ENCODE data around the gene TMEM91. TPM values are rescaled to one million over a fixed set of nuclear protein-coding genes. Genes with fewer than 3 reads are reported as not detected.

Gene TMEM91
- total RNA-seq, 1 donor from 2014 or later: 9.2 TPM

DNA sequence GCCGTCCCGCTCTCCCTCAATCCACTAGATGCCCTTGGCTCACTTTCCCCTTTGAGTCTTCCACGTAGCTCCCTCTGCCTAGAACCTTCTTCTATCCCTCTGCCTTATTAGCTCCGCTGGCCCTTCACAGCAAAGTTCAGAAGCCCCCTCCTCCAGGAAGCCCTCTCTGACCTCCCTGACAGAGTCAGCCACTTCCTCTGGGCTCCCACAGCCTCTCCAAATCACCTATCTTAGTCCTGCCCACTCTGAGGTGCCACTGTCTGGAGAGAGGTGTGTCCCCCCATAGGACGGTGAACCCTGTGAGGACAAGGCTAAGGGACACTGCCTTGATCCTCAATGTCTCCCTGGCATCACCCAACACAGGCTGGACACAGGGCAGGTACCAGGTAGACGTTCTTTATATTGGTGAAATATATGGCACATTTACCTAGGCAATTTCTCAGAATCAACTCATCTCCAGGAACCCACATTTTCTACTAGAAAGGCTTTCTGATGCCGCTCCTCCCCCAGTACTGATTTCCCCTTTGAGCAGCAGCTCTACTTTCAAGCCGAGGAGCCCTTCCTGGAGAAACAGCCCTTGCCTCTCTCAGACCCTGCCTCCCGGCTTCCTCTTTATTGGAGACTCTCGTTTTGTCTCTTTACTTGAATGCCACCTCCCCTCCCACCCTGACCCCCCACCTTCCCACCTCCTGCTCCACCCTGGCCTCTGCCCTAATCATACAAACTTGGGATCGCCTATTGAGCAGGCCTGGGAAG lies 19.2 kb upstream of the TMEM91 start:
- no peak for TF ChIP-seq CTCF (IDR thresholded peaks at IDR 0.05)
- Mint-ChIP-seq H3K4me3 (ENCODE audit: unreplicated experiment) (peak overlapping the region; percentile 38), H3K27me3 (ENCODE audit: unreplicated experiment) (no peaks in the 10 kb centered on the region), H3K4me1 (ENCODE audit: unreplicated experiment) (peaks cover 6% of the 10 kb centered on the region), H3K27ac (ENCODE audit: unreplicated experiment) (no peak overlapping the region), H3K36me3 (ENCODE audit: unreplicated experiment) (no peaks in the 10 kb centered on the region), H3K9me3 (ENCODE audit: unreplicated experiment) (no peaks in the 10 kb centered on the region)
- no peak for DNase-seq (ENCODE audit: extremely low spot score, unreplicated experiment)

- Mint-ChIP-seq H3K4me1 (ENCODE audit: unreplicated experiment) (peaks cover 6% of the 10 kb centered on the region), H3K27ac (ENCODE audit: unreplicated experiment) (no peak overlapping the region), H3K36me3 (ENCODE audit: unreplicated experiment) (no peaks in the 10 kb centered on the region), H3K9me3 (ENCODE audit: unreplicated experiment) (no peaks in the 10 kb centered on the region), H3K4me3 (ENCODE audit: unreplicated experiment) (no peak overlapping the region), H3K27me3 (ENCODE audit: unreplicated experiment) (no peaks in the 10 kb centered on the region)
- DNase-seq (ENCODE audit: extremely low spot score, unreplicated experiment): no peak
- TF ChIP-seq CTCF (IDR thresholded peaks at IDR 0.05): no peak
Measured at GRCh38 chr19:41357746-41358145, 18.6 kb upstream of the TMEM91 start.

DNA sequence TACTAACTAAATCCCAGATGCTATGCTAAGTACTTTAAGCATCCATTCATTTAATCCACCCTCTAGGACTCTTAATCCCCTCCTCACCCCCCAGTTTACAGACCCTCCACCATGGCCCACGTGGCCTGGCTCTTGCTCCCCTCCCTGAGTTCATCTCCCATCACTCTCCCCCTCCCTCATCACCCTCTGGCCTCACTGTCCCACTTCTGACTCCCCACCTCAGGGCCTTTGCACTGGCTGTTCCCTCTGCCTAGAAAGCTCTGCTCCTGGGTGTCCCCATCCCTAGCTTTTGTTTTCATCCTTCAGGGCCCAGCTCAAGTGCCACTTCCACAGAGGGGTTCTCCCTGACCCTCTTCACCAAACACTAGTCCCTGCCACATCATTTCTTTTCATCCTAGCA lies 16.6 kb upstream of the TMEM91 start:
- no peaks in the 10 kb centered on the region for H3K36me3 Mint-ChIP-seq (ENCODE audit: unreplicated experiment)
- no peak overlapping the region for H3K27ac Mint-ChIP-seq (ENCODE audit: unreplicated experiment)
- DNase-seq (ENCODE audit: extremely low spot score, unreplicated experiment): no peak
- peaks cover 14% of the 10 kb centered on the region for H3K4me1 Mint-ChIP-seq (ENCODE audit: unreplicated experiment)
- H3K9me3 Mint-ChIP-seq (ENCODE audit: unreplicated experiment): no peaks in the 10 kb centered on the region
- no peaks in the 10 kb centered on the region for H3K27me3 Mint-ChIP-seq (ENCODE audit: unreplicated experiment)
- no peak overlapping the region for H3K4me3 Mint-ChIP-seq (ENCODE audit: unreplicated experiment)
- no peak for TF ChIP-seq CTCF (IDR thresholded peaks at IDR 0.05)

GRCh38 chr19:41362143-41362847 lies 14.0 kb upstream of the TMEM91 start:
- no peak for DNase-seq (ENCODE audit: extremely low spot score, unreplicated experiment)
- Mint-ChIP-seq H3K4me1 (ENCODE audit: unreplicated experiment) (peaks cover 18% of the 10 kb centered on the region), H3K36me3 (ENCODE audit: unreplicated experiment) (no peaks in the 10 kb centered on the region), H3K27me3 (ENCODE audit: unreplicated experiment) (no peaks in the 10 kb centered on the region), H3K27ac (ENCODE audit: unreplicated experiment) (no peak overlapping the region), H3K9me3 (ENCODE audit: unreplicated experiment) (no peaks in the 10 kb centered on the region), H3K4me3 (ENCODE audit: unreplicated experiment) (peak overlapping the region; percentile 5)
- TF ChIP-seq CTCF (IDR thresholded peaks at IDR 0.05): no peak

DNA sequence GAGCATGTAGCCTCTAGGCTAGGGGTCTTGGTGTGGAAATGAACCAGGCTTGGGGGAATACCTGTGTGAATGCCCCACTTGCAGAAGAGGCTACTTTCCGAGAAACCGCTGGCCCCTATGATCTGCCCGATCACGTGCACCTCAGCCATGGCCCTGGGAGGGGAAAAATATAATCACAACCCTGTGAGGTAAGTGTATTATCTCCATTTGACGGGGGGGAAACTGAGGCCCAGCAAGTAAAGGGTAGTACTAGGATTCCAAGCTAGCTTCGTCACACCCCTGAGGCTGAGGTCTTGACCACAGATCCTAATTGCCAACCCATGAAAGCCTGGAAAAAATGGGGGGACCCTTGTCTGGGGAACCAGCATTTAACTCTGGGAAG lies 13.0 kb upstream of the TMEM91 start:
- Mint-ChIP-seq H3K36me3 (ENCODE audit: unreplicated experiment) (no peaks in the 10 kb centered on the region), H3K9me3 (ENCODE audit: unreplicated experiment) (no peaks in the 10 kb centered on the region), H3K4me1 (ENCODE audit: unreplicated experiment) (peaks cover 25% of the 10 kb centered on the region), H3K27ac (ENCODE audit: unreplicated experiment) (peak overlapping the region; percentile 100), H3K27me3 (ENCODE audit: unreplicated experiment) (no peaks in the 10 kb centered on the region), H3K4me3 (ENCODE audit: unreplicated experiment) (peak overlapping the region; percentile 88)
- DNase-seq (ENCODE audit: extremely low spot score, unreplicated experiment): no peak
- no peak for TF ChIP-seq CTCF (IDR thresholded peaks at IDR 0.05)
